Right lobe of liver (tissue), 6 donors: Measurements from ENCODE around the gene RBFA. TPM values are rescaled to one million over a fixed set of nuclear protein-coding genes. Genes with fewer than 3 reads are reported as not detected.

ENCODE experiments used
- ATAC-seq, 4 donors: fragments of 200-7000 bp; cut with Tn5 transposase; one replicate each; pipeline ENCODE4 v1.9.1; 2020; ENCODE audit warnings: mild to moderate bottlenecking in 4 of 4, moderate library complexity in 4 of 4
- DNase-seq, 3 donors: peaks; one replicate each; pipeline ENCODE4 v3.0.0-alpha.2; 2020
- H3K27ac ChIP-seq, 3 donors: fragments of 200-600 bp; one replicate each; pipeline ENCODE4 v1.8.0; 2022
- H3K27me3 ChIP-seq, 2 donors: fragments of 200-600 bp; one replicate each; pipeline ENCODE4 v1.8.0; 2022
- H3K36me3 ChIP-seq, 4 donors: fragments of 200-600 bp; sonication (generic) in 1 of 4; one replicate each; pipeline versions ENCODE4 v1.5.1 to v1.8.0; 2017 to 2022; ENCODE audit warnings: control low read depth in 1 of 4
- H3K4me1 ChIP-seq, 4 donors: fragments of 200-600 bp; sonication (generic) in 1 of 4; one replicate each; pipeline versions ENCODE4 v1.5.1 to v1.8.0; 2017 to 2022; ENCODE audit warnings: control low read depth in 1 of 4
- H3K4me3 ChIP-seq, 3 donors: fragments of 200-600 bp; one replicate each; pipeline ENCODE4 v1.8.0; 2022
- H3K9me3 ChIP-seq, 4 donors: fragments of 200-600 bp; sonication (generic) in 1 of 4; one replicate each; pipeline versions ENCODE4 v1.5.1 to v1.8.0; 2017 to 2022; ENCODE audit warnings: control low read depth in 1 of 4
- POLR2A ChIP-seq: fragments of 450-650 bp; IDR thresholded peaks from one replicate; pipeline ENCODE4 v1.6.1; 2017; ENCODE audit warnings: antibody characterized with exemption, mild to moderate bottlenecking
- WGBS: methylation state at CpG from one replicate; pipeline ENCODE4 v1.1.6; 2018; ENCODE audit warnings: low coverage, low lambda C conversion rate; ENCODE audit not compliant: insufficient coverage; ENCODE audit errors: missing lambda C conversion rate; 5-methylcytosine and 5-hydroxymethylcytosine counted together
- intact Hi-C, 2 donors: fragments of 100-400 bp; cut with DNase I; formaldehyde crosslinking; loops; one replicate each; pipeline versions ENCODE4 v1.11.2 to v1.14.1; 2022
- total RNA-seq, 6 experiments: library from RNA; depleted of rRNA in 2 of 6; stranded (reverse); fragments of >200 nt in 2 of 6; fragmentation: NEBNext Ultra II Directional in 3 of 6; extraction: Animal tissue kit (Norgen Biotek cat#: 25700) in 3 of 6; gene quantifications; one replicate each; pipeline versions ENCODE4 v1.1.0 to v1.2.4, GENCODE V29; 2016 to 2023
- TF ChIP-seq, protein P1 (sequence below), 4 donors: fragments of 200-600 bp in 3 of 4; fragments of 450-650 bp in 1 of 4; IDR thresholded peaks; one replicate each; pipeline versions ENCODE4 v1.5.1 to v1.8.0; 2016 to 2022; ENCODE audit warnings: antibody characterized with exemption in 4 of 4, mild to moderate bottlenecking in 2 of 4
- donor health status: DM: no; HTN: yes; CAD: no.
- donor health status: DM: no; HTN: no; CAD: no.
- donor health status: DM: no; HTN: no; CAD: no.
- donor health status: DM: no; HTN: yes; CAD: no.
- donor health status: DM: no; HTN: yes; CAD: no.

Gene RBFA
- total RNA-seq, 6 experiments from 2014 or later, result 12.3 to 36.6 (median 18.8) TPM

DNA sequence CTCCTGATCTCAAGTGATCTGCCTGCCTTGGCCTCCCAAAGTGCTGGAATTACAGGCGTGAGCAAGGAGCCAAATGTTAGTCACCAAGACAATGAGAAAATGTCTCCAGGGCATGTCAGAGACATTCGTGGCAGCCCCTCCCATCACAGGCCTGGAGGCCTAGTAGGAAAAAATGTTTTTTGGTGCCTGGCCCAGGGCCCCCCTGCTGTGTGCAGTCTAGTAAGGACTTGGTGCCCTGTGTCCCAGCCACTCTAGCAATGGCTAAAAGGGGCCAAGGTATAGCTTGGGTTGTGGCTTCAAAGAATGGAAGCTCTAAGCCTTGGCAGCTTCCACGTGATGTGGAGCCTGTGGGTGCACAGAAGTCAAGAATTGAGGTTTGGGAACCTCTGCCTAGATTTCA, 33.4 kb upstream of the RBFA start:
- no peaks in the 10 kb centered on the region for H3K36me3 ChIP-seq
- no peak overlapping the region for H3K27ac ChIP-seq
- H3K4me3 ChIP-seq, result no peak overlapping the region
- 45% methylated on average over 2 of the region's 3 CpGs for WGBS
- intact Hi-C loops, result no loop called here
- no peaks in the 10 kb centered on the region for H3K4me1 ChIP-seq
- no peak for ATAC-seq
- H3K9me3 ChIP-seq, result no peaks in the 10 kb centered on the region
- H3K27me3 ChIP-seq, result no peaks in the 10 kb centered on the region
- no peak for DNase-seq
- TF ChIP-seq, protein P1, sequence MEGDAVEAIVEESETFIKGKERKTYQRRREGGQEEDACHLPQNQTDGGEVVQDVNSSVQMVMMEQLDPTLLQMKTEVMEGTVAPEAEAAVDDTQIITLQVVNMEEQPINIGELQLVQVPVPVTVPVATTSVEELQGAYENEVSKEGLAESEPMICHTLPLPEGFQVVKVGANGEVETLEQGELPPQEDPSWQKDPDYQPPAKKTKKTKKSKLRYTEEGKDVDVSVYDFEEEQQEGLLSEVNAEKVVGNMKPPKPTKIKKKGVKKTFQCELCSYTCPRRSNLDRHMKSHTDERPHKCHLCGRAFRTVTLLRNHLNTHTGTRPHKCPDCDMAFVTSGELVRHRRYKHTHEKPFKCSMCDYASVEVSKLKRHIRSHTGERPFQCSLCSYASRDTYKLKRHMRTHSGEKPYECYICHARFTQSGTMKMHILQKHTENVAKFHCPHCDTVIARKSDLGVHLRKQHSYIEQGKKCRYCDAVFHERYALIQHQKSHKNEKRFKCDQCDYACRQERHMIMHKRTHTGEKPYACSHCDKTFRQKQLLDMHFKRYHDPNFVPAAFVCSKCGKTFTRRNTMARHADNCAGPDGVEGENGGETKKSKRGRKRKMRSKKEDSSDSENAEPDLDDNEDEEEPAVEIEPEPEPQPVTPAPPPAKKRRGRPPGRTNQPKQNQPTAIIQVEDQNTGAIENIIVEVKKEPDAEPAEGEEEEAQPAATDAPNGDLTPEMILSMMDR (IDR thresholded peaks at IDR 0.05), result no peak
- TF ChIP-seq POLR2A, result no peak

DNA sequence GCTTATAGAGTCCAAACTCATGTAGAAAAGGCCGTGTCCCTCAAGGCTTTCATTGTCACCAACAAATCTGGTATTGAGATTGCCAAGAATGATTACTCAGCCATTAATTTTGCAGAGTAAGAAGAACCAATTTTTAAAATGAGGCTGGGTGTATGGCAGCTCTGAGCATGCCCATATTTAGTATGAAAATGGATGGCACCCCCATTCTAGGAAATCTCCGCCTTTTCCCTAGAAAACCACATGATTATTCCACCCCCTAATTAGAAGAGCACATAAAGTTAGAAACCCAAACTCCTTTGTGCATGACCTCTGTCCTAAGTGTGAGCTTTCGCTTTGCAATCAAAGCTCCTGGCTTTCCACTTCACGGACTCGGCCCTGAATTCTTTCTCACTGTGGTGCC, 31.8 kb upstream of the RBFA start:
- Histone ChIP-seq H3K9me3 (no peaks in the 10 kb centered on the region), H3K4me1 (no peaks in the 10 kb centered on the region), H3K27ac (no peak overlapping the region), H3K27me3 (no peaks in the 10 kb centered on the region), H3K4me3 (no peak overlapping the region), H3K36me3 (no peaks in the 10 kb centered on the region)
- no peak for DNase-seq
- no peak for ATAC-seq
- WGBS, result 80% methylated on average over 5 of the region's 5 CpGs
- intact Hi-C loops, result no loop called here
- TF ChIP-seq, protein P1 (IDR thresholded peaks at IDR 0.05), result no peak
- TF ChIP-seq POLR2A, result no peak

DNA sequence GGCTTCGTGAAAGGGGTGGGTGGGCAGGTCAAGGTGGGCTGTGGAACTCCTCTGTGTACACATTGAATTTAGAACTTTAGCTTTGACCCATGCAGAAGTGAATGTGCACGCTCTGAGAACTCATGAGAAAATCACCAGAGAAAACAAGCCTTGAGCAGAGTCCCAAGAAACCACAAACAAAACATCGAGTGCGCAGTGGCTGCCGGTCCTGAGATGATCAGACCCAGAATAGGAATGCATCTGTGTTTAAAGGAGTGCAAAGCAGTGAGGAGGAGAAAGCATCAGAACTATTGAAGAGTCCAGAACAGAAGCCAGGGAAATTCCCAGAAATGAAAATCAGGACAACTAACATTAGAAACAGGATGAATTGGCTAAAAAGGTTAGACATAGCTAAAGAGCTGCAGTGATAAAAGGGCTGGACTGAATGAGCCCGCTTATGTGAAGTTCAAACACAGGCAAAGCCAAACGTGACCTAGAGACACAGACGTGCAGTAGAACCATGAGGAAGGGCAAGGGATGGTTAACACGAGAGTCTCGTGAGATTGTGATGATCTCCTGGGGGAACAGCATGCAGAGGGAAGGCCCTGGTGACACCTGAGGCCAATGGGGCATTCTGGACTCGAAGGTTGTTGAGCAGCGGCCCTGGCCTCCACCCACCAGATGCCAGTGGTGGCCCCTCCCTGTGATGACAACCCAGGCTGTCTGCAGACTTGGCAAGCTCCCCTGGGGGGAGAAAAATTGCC, 29.5 kb upstream of the RBFA start:
- no peak for DNase-seq
- ATAC-seq, result no peak
- Histone ChIP-seq H3K4me1 (no peaks in the 10 kb centered on the region), H3K4me3 (no peak overlapping the region), H3K27me3 (no peaks in the 10 kb centered on the region), H3K36me3 (no peaks in the 10 kb centered on the region), H3K27ac (no peak overlapping the region), H3K9me3 (no peaks in the 10 kb centered on the region)
- intact Hi-C loops, result no loop called here
- 70% methylated on average over 7 of the region's 12 CpGs for WGBS
- TF ChIP-seq POLR2A, result no peak
- TF ChIP-seq, protein P1 (IDR thresholded peaks at IDR 0.05), result no peak

DNA sequence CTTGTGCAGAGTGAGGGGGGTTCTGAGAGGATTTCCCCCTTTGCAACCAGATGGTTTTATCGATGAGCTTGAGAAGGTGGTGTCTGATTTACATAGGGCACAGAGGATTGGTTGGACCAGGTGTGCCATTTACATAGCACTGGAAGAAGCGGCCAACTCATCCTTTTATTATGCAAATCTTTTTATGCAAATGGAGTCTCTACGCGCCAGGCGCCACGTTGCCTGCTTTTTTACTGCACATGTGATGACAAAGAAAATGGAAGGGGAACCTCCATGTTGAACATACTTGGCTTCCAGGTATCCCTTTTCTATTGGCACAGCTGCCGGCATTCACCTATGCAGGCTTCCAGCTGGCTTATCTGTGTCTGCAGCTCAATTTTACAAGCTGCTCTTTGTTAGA, 27.5 kb upstream of the RBFA start:
- TF ChIP-seq, protein P1 (IDR thresholded peaks at IDR 0.05), result no peak
- no peak for TF ChIP-seq POLR2A
- Histone ChIP-seq H3K27me3 (no peaks in the 10 kb centered on the region), H3K27ac (no peak overlapping the region), H3K9me3 (no peaks in the 10 kb centered on the region), H3K36me3 (no peaks in the 10 kb centered on the region), H3K4me1 (no peaks in the 10 kb centered on the region), H3K4me3 (no peak overlapping the region)
- ATAC-seq (no peak), DNase-seq (no peak)
- WGBS, result 71% methylated on average over 7 of the region's 7 CpGs
- intact Hi-C loops, result no loop called here
